GM12872 (cell line): Measurements from ENCODE around the gene TRABD2B.

ENCODE experiments used
- CTCF ChIP-seq: IDR thresholded peaks from 3 replicates; pipeline ENCODE4 v1.5.1; 2011; ENCODE audit warnings: low read depth, mild to moderate bottlenecking, low read length, moderate library complexity; ENCODE audit not compliant: insufficient read depth

Gene TRABD2B

GRCh38 chr1:47940326-47940725 lies 56.9 kb downstream of the TRABD2B start:
- no peak for TF ChIP-seq CTCF

- TF ChIP-seq CTCF = no peak
Observed at GRCh38 chr1:47938520-47938919, 58.7 kb downstream of the TRABD2B start.

GRCh38 chr1:47937586-47938254 lies 59.5 kb downstream of the TRABD2B start:
- no peak for TF ChIP-seq CTCF

- no peak for TF ChIP-seq CTCF
Observed at GRCh38 chr1:47936916-47937551, 60.2 kb downstream of the TRABD2B start.

- no peak for TF ChIP-seq CTCF
Observed at GRCh38 chr1:47935856-47936255, 61.3 kb downstream of the TRABD2B start.

GRCh38 chr1:47935163-47935562 lies 62.0 kb downstream of the TRABD2B start:
- no peak for TF ChIP-seq CTCF

GRCh38 chr1:47934243-47934805 lies 62.9 kb downstream of the TRABD2B start:
- no peak for TF ChIP-seq CTCF
